GM12878 (cell line): Measurements from ENCODE around the gene UBXN6. TPM values are rescaled to one million over a fixed set of nuclear protein-coding genes. Genes with fewer than 3 reads are reported as not detected.

Experiments
- ATAC-seq: fragments of 200-7000 bp; cut with Tn5 transposase; 3 replicates; pipeline ENCODE4 v1.9.1; 2020; ENCODE audit warnings: mild to moderate bottlenecking, moderate library complexity
- BruUV-seq: library from RNA; stranded (reverse); fragments of 400-500 nt; replicated peaks from 2 replicates; lab custom pipeline; 2021; lab: Mats Ljungman, UMichigan
- CTCF ChIA-PET: fragments of 300-600 bp; sonication (Branson Sonifier 250); formaldehyde crosslinking; extraction: SDS; loops from one replicate; lab custom pipeline; 2021; ENCODE audit warnings: inconsistent platforms; lab: Yijun Ruan, JAX
- POLR2A ChIA-PET: fragments of 350-600 bp; formaldehyde crosslinking; extraction: SDS; loops from one replicate; lab custom pipeline; 2021; ENCODE audit warnings: inconsistent platforms; lab: Charles Lee
- RAD21 ChIA-PET: fragments of 300-600 bp; sonication (Branson Sonifier 250); formaldehyde crosslinking; loops from one replicate; lab custom pipeline; 2023; ENCODE audit warnings: antibody characterized with exemption; ENCODE audit not compliant: unreplicated experiment; lab: Charles Lee
- SMC1A ChIA-PET: fragments of 300-600 bp; sonication (Branson Sonifier 250); formaldehyde crosslinking; loops from one replicate; lab custom pipeline; 2023; ENCODE audit not compliant: unreplicated experiment, uncharacterized antibody; lab: Charles Lee
- DNase-seq: peaks from one replicate; pipeline ENCODE4 v3.0.0-alpha.2; 2011; ENCODE audit warnings: low read depth, low spot score
- FAIRE-seq: peaks from 3 replicates; lab custom pipeline; 2011; peaks lifted over from hg19 to GRCh38; lab: Jason Lieb, UNC
- H2AFZ ChIP-seq: 2 replicates; pipeline ENCODE4 v1.6.0; 2011; ENCODE audit warnings: low read depth, low read length, control low read depth; ENCODE audit not compliant: control insufficient read depth
- H3K27ac ChIP-seq: 2 replicates; pipeline ENCODE4 v1.5.1; 2011; ENCODE audit warnings: control low read depth; ENCODE audit not compliant: control insufficient read depth, insufficient read depth
- H3K27me3 ChIP-seq, 2 experiments: replicated peaks in 1 of 2; 2 replicates each; pipeline versions ENCODE4 v1.6.0 to v1.6.1; 2011; ENCODE audit warnings: low read length in 1 of 2; ENCODE audit not compliant: control insufficient read depth in 2 of 2, insufficient read depth in 2 of 2
- H3K36me3 ChIP-seq, 2 experiments: 2 replicates each; pipeline ENCODE4 v1.5.1; 2011; ENCODE audit warnings: low read length in 1 of 2; ENCODE audit not compliant: control insufficient read depth in 2 of 2, insufficient read depth in 2 of 2
- H3K4me1 ChIP-seq: 2 replicates; pipeline ENCODE4 v1.6.1; 2011; ENCODE audit warnings: mild to moderate bottlenecking, low read length, moderate library complexity, mixed read lengths; ENCODE audit not compliant: control insufficient read depth, insufficient read depth
- H3K4me2 ChIP-seq: 2 replicates; pipeline ENCODE4 v1.6.0; 2011; ENCODE audit warnings: control low read depth; ENCODE audit not compliant: control insufficient read depth, insufficient read depth
- H3K4me3 ChIP-seq: fragments of 200-600 bp; sonication (generic); 2 replicates; pipeline ENCODE4 v1.5.1; 2016
- H3K79me2 ChIP-seq: 2 replicates; pipeline ENCODE4 v1.6.0; 2011; ENCODE audit warnings: low read length; ENCODE audit not compliant: control insufficient read depth, insufficient read depth
- H3K9ac ChIP-seq: 2 replicates; pipeline ENCODE4 v1.8.0; 2011; ENCODE audit warnings: low read length, control low read depth, mixed read lengths; ENCODE audit not compliant: control insufficient read depth, insufficient read depth
- H3K9me3 ChIP-seq: replicated peaks from 3 replicates; pipeline ENCODE4 v1.5.1; 2011; ENCODE audit warnings: mild to moderate bottlenecking, low read length; ENCODE audit not compliant: control insufficient read depth, insufficient read depth
- H4K20me1 ChIP-seq: 2 replicates; pipeline ENCODE4 v1.6.0; 2011; ENCODE audit not compliant: control insufficient read depth, insufficient read depth
- EED ChIP-seq: sonication (generic); IDR thresholded peaks from 2 replicates; pipeline ENCODE4 v1.6.1; 2016; ENCODE audit warnings: antibody characterized with exemption, low read depth
- KLF5 ChIP-seq: fragments of 450-650 bp; IDR thresholded peaks from 2 replicates; pipeline ENCODE4 v1.6.1; 2014; ENCODE audit warnings: mild to moderate bottlenecking; ENCODE audit not compliant: partially characterized antibody
- MYC ChIP-seq: IDR thresholded peaks from 2 replicates; pipeline ENCODE4 v1.6.1; 2011; ENCODE audit warnings: mild to moderate bottlenecking, low read length, moderate library complexity, inconsistent platforms; ENCODE audit not compliant: insufficient read depth, insufficient replicate concordance, insufficient read length, severe bottlenecking
- POLR2A ChIP-seq: IDR thresholded peaks from 2 replicates; pipeline ENCODE4 v1.6.1; 2011; ENCODE audit warnings: low read depth, mild to moderate bottlenecking, low read length
- WGBS: methylation state at CpG from one replicate; pipeline ENCODE4 v1.1.6; 2016; ENCODE audit warnings: low lambda C conversion rate; ENCODE audit not compliant: insufficient replicate concordance, insufficient coverage; ENCODE audit errors: missing lambda C conversion rate; 5-methylcytosine and 5-hydroxymethylcytosine counted together
- in situ Hi-C: fragments of 300-500 bp; cut with MboI; formaldehyde crosslinking; loops from 9 replicates; pipeline ENCODE4 v1.14.3; 2018; ENCODE audit warnings: mixed read lengths
- intact Hi-C: fragments of 100-400 bp; cut with micrococcal nuclease; formaldehyde crosslinking; loops from one replicate; pipeline ENCODE4 v1.14.2; 2022; ENCODE audit not compliant: unreplicated experiment
- polyA plus RNA-seq, 11 experiments: library from polyadenylated mRNA; depleted of rRNA in 4 of 11; unstranded in 6 of 11; stranded (reverse) in 5 of 11; fragments of >200 nt; fragmentation: Nextera tagmentation in 4 of 11; fragmentation: Illumina TruSeq in 1 of 11; extraction: Ambion mirVana in 4 of 11; extraction: Trizol in 1 of 11; gene quantifications; 1 replicate in 1 of 11; 2 replicates in 10 of 11; pipeline versions ENCODE4 v1.2.1 to v1.2.3, GENCODE V29; 2011 to 2016; ENCODE audit warnings: inconsistent platforms in 2 of 11, missing spikeins in 2 of 11, low read depth in 1 of 11
- total RNA-seq, 4 experiments: library from RNA; depleted of rRNA in 3 of 4; stranded (reverse); fragments of >200 nt in 3 of 4; fragmentation: Illumina TruSeq in 1 of 4; extraction: Trizol in 1 of 4; gene quantifications; 2 replicates each; pipeline versions ENCODE4 v1.2.1 to v1.2.3, GENCODE V29; 2013 to 2021
- TF ChIP-seq, protein P1 (sequence below): fragments of 450-650 bp; formaldehyde crosslinking; IDR thresholded peaks from 2 replicates; pipeline ENCODE4 v1.4.0; 2020; ENCODE audit warnings: mild to moderate bottlenecking, moderate library complexity
- TF ChIP-seq, protein P2 (sequence below): fragments of 450-650 bp; IDR thresholded peaks from 2 replicates; pipeline ENCODE4 v1.6.1; 2017; ENCODE audit warnings: low read depth, mild to moderate bottlenecking, moderate library complexity

UBXN6 gene
- total and polyA plus RNA-seq, 10 of the 15 experiments (the other 5 are each of a cell fraction or from before 2014, with no cell fraction given): 0.47 to 50.8 (median 13.0) TPM

DNA sequence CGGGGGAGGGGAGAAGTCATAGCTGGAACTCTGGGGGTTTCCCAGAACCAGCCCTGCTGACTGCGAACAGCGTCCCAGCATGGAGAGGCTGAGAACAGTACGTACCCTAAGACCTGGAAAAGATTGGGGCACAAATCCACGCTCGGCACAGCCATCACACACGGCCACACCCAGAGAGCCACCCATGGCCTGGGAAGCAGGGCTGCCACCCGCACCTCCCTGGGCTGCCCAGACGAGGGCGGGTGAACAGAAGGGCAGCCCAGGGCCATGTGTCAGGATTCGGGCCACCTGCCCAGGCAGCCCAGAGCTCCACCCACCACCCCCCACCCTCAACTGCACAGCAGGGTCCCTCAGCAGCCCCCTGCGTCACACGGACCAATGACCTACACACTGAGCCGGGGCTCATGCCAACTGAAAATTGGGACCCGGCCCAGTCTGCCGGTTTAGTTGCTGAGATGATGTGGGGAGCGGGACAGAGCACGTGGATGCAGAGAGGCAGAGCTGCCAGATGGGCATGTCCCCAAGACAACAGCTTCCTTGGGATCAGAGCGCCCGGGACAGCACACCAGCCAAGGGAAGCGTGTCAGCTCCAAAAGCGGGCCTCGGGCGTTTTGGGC lies 8.5 kb downstream of the UBXN6 start:
- ATAC-seq: no peak; the same call in 2 of the 3 replicates
- FAIRE-seq: no peak
- RAD21 ChIA-PET: no interaction called here
- no peak overlapping the region for H2AFZ ChIP-seq
- no peak overlapping the region for H3K4me3 ChIP-seq
- in situ Hi-C loops: no loop called here
- no peak for DNase-seq
- H3K4me1 ChIP-seq: no peaks in the 10 kb centered on the region
- no TSS peak for BruUV-seq
- intact Hi-C loops: no loop called here
- no peaks in the 10 kb centered on the region for H3K27me3 ChIP-seq
- H3K36me3 ChIP-seq: peaks cover 3 to 26% of the 10 kb centered on the region in 2 experiments
- H3K9ac ChIP-seq: no peak overlapping the region
- no peaks in the 10 kb centered on the region for H3K9me3 ChIP-seq
- TF ChIP-seq, protein P1, sequence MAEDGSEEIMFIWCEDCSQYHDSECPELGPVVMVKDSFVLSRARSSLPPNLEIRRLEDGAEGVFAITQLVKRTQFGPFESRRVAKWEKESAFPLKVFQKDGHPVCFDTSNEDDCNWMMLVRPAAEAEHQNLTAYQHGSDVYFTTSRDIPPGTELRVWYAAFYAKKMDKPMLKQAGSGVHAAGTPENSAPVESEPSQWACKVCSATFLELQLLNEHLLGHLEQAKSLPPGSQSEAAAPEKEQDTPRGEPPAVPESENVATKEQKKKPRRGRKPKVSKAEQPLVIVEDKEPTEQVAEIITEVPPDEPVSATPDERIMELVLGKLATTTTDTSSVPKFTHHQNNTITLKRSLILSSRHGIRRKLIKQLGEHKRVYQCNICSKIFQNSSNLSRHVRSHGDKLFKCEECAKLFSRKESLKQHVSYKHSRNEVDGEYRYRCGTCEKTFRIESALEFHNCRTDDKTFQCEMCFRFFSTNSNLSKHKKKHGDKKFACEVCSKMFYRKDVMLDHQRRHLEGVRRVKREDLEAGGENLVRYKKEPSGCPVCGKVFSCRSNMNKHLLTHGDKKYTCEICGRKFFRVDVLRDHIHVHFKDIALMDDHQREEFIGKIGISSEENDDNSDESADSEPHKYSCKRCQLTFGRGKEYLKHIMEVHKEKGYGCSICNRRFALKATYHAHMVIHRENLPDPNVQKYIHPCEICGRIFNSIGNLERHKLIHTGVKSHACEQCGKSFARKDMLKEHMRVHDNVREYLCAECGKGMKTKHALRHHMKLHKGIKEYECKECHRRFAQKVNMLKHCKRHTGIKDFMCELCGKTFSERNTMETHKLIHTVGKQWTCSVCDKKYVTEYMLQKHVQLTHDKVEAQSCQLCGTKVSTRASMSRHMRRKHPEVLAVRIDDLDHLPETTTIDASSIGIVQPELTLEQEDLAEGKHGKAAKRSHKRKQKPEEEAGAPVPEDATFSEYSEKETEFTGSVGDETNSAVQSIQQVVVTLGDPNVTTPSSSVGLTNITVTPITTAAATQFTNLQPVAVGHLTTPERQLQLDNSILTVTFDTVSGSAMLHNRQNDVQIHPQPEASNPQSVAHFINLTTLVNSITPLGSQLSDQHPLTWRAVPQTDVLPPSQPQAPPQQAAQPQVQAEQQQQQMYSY (CRISPR knock-in tag): no peak
- TF ChIP-seq, protein P2, sequence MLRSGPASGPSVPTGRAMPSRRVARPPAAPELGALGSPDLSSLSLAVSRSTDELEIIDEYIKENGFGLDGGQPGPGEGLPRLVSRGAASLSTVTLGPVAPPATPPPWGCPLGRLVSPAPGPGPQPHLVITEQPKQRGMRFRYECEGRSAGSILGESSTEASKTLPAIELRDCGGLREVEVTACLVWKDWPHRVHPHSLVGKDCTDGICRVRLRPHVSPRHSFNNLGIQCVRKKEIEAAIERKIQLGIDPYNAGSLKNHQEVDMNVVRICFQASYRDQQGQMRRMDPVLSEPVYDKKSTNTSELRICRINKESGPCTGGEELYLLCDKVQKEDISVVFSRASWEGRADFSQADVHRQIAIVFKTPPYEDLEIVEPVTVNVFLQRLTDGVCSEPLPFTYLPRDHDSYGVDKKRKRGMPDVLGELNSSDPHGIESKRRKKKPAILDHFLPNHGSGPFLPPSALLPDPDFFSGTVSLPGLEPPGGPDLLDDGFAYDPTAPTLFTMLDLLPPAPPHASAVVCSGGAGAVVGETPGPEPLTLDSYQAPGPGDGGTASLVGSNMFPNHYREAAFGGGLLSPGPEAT: no peak
- TF ChIP-seq KLF5 (no peak), MYC (no peak), EED (no peak), POLR2A (peak; percentile 39; the same call in 1 of the 2 replicates)
- POLR2A ChIA-PET: interaction anchor here (1.4 kb wide), 1 partner anchor 22 kb away, joined by 4 read pairs; no protein-coding TSS in a partner anchor
- SMC1A ChIA-PET: no interaction called here
- H4K20me1 ChIP-seq: no peaks in the 10 kb centered on the region
- no peaks in the 10 kb centered on the region for H3K79me2 ChIP-seq
- no peak overlapping the region for H3K4me2 ChIP-seq
- H3K27ac ChIP-seq: no peak overlapping the region
- CTCF ChIA-PET: interaction anchor here (0.6 kb wide), 1 partner anchor 217 kb away, joined by 3 read pairs; no protein-coding TSS in a partner anchor
- WGBS: 92% methylated on average over 23 of the region's 24 CpGs
